HG03342 (cell line): ENCODE measurements around the gene COLEC11.
A peak's percentile ranks its signal among the peaks of the same experiment; 100 is the strongest.
"Not testable (repeated sequence)": the region's sequence is repeated elsewhere in the genome, so short reads cannot be mapped to it uniquely, and the experiment has no call there.

ENCODE experiments used
- ATAC-seq: cut with Tn5 transposase; IDR thresholded peaks from one replicate; pipeline ENCODE4 v1.9.1; 2021; ENCODE audit warnings: mild to moderate bottlenecking, moderate library complexity; ENCODE audit not compliant: unreplicated experiment

The COLEC11 gene

DNA sequence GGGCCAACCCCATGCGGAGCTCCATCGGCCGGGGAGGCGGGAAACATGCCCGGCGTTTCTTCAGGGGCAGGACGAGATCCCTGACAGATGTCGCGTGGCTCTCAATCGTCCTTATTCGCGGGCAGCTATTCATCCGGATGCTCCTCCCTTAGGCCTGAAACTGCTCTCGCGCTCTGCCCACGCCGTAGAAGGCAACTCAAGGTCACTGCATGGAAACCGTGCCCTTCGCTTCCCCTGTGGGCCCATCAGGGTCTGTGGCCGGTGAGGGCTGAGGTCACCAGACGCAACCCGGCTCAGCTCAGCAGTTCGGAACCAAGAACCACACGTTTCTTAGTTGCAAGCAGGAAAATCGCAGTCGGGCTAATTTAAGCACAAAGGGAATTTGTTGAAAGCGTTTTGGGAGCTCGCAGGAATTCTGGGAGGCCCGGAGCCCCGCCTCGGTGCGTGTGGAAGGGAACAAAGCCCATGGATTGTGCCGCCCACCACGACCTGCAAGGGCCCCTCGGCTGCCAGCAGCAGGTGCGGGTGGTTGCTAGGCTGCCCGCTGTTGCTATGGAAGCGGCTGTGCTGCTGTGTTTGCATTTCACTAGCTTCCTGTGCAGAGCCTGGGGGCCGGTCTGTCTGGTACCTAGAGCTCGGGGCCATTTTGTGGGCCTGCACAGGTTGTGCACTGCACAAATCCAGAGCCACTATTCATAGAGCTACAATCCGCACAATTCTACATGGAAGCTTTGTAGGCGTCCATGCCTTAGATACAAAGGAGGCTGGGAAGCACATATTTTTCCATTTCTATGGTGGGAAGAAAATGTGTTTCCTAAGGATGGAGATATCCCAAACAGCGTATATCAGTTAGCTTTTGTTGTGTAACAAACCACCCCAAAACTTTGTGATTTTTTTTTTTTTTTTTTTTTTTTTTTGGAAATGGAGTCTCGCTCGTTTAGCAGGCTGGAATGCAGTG lies 57.1 kb downstream of the COLEC11 start:
- ATAC-seq = peak; percentile 93

DNA sequence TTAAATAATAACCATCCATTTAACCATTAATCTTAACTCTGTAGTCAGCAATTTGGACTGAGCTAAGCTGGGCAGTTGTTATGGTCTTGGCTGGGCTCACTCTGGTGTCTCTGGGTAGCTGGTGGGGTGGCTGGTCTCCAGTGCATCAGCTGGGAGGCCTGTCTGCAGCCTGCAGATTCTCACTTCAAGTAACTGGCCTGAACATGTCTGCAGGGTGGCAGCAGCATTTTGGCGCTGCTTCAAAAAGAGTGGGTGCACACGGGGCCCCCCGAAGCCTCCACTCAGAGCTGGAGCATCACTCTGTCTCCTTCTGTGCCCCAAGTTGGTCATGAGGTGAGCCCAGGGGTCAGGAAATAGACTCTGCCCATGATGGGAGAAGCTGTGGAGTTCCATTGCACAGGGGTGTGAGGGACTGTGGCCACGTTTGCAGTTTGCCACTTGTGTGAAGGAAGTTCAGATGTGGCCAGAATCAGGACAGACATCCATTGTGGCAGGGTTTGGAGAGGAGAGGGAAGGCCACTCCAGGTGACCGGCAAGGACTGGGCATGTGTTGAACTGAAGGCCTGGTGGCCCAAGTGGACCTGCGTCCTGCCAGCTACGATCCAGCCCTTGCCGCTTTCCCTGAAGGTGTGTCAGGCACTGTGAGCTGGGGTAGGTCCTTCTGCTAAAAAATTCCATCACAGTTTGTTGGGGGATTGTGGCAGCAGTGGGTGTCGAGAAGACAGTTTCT lies 58.1 kb downstream of the COLEC11 start:
- ATAC-seq = no peak

DNA sequence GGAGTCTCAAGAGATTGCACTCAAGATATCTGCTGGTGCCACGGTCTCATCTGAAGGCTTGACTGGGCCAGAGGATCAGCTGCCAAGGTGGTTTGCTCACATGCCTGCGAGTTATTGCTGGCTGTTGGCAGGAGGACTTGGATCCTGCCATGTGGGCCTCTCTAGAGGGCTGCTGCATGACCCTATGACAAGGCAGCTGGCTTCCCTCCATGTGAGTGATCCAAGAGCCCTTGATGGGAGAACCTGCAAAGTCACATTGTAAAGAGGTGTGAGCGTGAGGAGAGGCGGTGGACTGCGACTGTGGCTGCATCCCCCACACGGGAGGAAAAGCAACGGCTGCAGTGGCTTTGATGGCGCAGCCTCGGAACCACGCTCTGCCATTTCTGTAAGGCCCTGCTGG lies 59.1 kb downstream of the COLEC11 start:
- no peak for ATAC-seq

DNA sequence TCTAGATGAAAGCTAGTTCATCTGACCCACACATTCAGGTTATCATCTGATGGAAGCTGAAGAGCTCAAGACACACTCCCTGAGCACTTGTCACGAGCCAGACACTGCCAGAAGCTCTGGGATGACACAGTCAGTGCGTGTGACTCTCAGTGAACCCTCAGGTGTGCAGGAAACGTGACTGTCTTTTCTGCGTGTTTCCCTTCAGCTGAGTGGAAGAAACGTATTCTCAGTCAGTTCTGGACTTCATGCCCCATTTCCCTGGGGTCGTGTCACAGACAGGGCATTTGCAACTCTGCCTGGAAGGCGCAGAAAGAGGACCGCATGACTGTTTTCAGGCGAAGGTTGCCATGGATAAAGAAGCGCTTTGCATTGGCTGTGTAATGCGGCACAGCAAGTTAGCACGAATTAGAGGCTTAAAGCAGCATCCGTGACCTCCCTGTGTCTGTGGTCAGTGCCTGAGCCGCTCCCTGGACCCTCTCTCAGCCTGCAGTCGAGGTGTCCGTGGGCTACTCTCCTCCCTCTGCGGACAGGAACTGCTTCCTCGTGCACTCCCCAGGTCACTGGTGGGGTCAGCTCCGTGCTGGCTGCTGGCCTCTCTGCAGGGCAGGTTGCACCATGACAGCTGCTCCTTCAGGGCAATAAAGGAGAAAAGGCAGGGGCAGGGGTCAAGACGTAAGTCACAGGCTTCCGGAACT lies 59.8 kb downstream of the COLEC11 start:
- ATAC-seq = no peak

DNA sequence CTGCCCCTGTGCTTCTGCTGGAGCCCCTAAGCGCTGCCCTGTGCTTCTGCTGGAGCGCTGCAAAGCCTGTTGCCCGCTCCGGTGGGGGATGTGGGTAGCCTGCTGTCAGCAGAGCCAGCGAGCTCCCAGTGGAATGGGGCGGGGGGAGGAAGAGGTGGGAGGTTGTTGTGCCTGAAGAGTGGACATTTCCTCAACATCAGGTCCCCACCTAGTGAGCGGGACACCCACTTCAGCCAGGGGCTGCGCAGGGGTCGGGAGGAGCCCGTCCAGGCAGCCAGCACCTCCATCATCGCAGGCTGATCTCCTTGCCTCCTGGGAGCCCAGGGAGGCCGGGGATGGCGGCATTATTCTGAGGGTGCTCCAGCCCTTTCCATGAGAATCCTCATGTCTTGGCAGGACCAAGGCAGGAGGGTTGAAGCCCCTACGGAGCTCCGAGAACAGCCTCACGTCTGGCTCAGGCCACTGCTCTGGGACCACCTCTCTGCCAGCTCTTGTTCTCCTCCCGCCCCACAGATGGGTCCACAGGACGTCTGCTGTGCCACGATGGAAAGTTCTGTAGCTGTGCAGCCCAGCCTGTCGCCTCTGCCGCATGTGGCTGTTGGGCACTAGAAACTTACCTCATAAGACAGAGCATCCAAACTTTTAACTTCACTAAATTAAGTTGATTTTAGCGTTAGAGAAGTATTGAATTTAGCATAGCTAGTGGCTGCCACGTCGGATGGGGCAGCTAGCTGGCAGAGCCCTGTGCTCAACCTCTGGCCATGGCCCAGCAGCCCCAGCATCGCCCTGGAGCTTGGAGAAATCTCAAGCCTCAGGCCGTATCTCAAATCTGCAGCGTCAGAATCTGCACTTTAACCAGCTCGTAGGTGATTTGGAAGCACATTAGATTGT lies 61.2 kb downstream of the COLEC11 start:
- ATAC-seq = no peak

DNA sequence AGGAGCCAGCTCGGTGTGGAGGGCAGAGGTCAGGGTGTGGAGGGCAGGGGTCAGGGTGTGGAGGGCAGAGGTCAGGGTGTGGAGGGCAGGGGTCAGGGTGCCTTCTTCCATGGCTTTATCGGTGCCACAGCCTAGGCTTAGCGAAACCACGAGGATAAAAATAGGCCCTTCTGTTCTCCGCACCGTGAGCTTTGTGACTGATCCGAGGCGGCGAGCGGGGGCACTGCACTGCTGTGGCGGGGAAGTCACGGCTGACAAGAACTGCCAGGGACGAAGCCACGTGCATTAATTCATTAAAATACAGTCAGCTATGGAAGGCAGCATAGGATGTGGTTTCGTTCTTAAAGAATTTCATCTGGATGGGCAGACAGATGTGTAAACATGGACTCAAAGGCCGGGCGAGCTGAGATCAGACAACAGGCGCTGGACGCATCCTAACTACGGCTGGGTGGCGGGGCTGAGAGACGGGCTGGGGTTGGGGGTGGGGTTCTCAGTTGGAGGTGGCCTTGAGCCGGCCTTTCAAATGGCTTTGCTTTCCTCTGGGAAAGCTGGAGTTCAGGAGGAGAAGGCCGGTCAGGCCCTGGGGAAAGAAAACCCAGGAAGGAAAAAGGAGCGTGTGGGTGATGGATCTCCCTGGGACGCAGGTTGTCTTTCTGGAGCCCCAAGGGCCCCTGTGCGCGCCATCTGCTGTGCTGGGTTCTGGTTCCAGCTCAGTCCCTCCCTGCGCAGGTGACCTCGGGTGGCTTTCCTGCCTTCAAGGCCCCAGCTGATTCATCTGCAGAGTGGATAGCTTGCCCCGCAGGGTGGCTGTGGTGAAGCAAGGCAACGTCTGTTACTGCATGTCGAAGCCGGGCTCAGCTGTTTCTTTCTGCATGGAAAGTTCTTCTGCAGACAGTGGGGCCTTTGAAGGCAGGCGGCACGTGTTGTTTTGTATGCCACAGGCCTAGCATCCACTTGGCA lies 62.1 kb downstream of the COLEC11 start:
- no peak for ATAC-seq

DNA sequence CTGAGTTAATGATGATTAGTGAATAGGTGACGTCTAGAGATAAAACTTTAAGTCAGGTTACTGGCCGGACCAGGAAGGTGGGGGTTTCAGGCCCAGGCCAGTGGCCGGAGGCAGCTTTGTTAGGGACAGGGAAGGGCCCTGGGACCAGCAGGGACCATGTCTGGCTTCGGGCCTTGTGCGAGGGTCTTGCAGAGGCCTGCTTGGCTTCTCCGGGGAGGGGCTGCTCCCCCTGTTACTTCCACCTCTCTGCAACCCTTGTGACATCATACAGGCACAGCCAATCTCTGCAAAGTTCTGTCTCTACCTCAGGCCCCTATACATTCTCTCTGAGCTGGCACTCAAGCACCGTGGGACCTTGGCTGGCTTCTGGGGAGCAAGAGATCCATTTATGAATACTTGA lies 63.0 kb downstream of the COLEC11 start, which contains the start of gene ALLC:
ALLC (plus strand) TSS at position 320 of the 400 bp plus-strand sequence. CDS start 12,958 bp downstream, outside the sequence.
- no peak for ATAC-seq

DNA sequence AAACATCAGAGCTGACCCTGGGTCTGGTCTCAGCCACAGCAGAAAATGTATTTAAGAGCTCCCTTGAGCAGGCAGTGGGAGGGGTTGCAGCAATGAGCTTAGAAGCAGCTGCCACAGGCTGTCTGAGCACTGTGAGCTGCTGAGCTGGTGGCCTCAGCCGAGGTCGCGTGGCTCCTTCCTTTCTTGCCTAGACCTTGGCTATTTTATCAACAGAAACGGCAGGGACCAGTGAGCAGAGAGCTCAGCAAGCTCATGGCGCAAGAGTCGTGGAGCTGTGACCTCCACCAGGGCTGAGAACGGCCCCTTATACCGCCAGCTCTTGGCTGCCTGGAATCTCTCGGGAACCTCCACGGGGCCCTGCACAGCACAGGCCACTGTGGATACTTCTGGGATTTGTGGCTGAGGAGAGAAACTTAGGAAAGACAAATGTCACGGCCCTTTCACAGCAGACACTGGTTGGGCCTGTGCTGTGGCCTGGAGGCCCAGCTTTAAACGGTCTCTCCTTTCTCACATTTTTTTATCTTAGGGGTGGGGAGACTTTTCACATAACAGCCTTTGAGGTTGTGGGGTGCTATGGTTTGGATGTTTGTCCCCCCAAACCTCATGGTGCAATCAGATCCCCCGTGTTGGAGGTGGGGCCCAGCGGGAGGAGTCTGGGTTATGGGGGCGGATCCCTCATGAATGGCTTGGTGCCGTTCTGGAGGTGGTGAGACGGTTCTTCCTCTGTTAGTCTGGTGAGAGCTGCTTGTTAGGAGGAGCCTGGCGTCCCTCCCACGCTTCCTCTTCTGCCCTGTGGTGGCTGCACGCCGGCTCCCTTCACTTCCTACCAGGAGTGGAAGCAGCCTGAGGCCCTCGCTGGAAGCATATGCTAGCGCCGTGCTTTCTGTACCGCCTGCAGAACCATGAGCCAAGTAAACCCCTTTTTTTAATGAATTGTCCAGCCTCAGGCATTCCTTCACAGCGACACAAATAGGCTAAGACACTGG lies 64.8 kb downstream of the COLEC11 start:
- no peak for ATAC-seq

DNA sequence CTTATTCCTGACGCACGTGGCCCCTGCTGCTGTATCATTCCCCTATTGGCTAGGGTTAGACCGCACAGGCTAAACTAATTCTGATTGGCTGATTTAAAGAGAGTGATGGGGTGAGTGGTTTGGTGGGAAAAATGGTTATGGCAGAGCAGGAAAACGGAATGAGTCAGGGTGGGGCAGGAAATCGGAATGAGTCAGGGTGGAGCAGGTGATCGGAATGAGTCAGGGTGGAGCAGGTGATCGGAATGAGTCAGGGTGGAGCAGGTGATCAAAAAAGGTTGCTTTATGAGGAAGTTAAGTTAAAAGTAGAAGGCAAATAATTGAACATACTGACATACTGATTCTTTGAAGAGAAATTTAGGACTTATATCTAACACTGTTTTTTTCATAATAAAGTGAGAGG lies 65.7 kb downstream of the COLEC11 start:
- not testable (repeated sequence) for ATAC-seq

DNA sequence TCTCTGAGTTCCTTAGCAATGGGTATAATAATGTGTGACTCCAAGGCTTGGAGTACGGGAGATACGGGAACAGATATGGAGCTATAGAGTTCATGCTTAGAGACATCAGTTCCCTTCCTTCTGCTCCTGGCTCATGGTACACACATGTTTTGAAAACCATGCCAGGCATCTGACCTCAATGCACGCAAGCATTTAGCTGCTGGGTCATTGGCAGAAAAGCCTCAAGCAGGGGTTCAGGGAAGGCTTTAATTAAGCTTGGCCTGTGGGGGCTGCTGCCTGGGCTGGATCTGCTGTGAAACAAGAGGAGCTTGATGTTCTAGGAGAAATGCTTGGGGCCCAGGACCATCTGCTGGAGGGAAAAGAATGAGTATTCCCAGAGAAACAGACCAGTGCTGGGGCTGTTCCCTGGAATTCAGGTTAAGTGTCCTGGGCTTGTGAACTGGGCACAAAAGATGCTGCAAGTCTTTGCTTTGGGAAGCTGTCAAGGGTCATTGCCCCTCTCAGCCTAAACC lies 66.3 kb downstream of the COLEC11 start:
- ATAC-seq = no peak

DNA sequence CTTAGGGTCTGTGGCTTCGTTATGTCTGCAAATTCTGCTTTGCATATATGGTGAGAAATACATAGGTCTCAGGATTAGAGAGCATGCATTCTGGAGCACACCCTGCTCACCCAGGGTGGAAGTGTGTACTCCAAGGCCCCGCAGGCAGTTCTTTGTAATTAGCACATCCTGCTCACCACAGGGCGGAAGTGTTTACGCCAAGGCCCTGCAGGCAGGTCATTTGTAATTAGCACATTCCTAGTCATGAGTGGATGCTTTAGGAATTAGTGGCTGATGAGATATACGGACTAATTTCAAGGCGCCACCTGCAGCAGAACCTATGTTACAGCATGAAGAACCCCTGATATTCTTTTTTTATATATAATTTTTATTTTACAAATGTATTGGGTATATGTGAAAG lies 67.3 kb downstream of the COLEC11 start:
- no peak for ATAC-seq

DNA sequence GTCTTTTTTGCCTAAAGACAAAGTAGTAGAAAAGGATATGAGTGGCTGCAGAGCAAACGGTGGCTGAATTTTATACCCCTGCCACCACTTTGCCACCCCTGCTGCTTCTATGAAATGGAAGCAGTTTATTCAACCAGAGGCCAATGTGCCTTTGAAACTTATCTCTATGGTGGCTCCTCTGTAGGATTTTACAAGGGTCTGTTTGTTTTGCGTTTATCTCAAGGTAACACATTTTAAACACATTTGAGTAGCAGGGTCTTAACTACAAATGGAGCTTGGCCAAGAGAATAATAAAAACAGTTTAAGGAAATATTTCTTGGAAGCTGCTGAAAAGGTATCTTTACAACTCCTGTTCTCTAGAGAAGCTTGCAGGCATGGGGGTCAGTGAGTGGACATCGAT lies 69.2 kb downstream of the COLEC11 start:
- no peak for ATAC-seq

DNA sequence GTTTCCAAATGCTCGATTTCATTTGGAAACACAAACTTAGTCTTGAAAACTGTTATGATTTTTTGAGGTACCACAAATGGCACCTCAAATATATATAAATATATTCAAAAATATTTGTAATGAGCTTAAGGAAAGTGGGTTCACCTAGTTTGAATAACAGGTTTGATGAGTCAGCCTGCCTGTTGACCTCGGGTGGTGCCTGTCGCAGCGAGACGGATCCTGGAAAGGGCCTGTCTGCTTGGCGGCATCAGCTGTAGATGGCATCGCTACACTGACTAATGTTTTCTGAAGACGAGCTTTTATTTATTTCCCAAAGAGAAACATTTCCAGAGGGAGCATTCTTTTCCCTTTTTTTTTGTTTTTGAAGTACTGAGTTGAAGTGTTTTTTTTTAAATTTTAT lies 70.0 kb downstream of the COLEC11 start:
- no peak for ATAC-seq

DNA sequence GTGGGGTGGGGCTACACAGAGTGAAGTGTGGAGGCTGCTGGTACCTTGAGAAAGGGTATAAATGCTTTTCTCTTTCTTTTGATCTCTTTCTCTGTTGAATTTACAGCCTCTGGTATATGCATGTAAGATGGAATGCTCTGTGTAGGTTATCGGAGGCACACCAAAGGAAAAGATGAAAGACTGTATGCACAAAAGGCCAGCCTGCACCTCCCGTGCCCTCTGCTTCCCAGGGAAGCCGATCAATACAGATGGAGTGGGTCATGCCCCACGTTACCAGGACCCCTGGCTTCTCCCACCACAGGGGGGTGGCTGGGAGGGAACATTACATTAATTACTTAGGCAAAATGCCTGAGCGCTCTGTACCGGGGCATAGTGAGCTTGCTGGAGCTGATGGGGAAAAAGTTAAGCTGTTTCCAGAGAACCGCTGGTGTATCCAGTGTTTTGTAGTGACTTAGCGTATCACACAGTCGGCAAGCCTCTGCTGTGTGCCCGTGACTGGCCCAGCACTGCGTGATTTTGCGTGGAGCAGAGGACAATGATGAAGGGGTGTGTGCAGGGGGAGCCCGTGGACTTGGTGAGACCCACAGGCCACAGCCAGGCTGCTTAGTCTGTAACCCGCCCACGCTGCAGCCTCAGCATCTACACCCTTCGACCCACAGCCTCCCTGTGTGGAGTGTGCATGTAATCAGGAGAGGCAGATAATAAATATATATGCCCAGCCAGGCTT lies 71.1 kb downstream of the COLEC11 start:
- ATAC-seq = no peak

DNA sequence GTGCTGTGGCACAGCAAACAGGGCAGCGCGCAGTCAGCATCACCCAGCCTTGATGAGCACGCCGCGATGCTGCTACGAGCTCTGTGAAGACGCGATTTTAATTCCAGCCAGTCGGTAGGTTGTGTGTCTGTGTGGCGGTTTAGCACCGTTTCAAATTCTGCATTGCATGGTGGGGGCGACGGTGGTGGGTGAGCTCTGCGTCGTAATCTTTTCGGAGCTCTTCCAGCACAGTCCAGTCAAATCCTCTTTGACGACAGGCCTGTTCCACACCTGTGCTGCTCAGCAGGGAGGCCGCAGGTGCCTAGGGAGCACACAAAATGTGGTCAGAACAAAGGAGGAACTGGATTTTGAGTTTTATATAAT lies 71.7 kb downstream of the COLEC11 start:
- no peak for ATAC-seq

DNA sequence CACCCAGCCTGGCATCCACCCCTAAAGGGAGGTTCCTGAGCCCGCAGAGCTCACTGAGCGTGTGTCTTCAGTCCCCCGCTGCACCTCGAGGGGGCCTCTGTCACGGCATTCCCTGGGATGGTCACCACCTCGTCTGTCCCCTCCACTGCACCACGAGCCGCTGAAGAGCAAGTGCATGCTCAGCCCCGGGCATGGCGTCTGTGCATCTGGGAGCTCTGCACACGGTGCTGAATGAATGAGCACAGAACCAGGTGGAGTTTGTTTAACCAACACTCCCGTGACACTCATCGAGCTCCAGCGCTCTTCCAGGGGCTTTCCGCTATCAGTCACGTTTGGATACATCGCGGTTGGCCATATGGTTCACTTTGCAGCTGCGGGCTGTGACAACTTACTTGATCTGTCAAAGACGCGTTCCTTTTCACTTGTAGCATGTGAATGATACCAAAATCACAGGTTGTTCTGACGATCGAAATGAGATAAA lies 72.3 kb downstream of the COLEC11 start:
- ATAC-seq = no peak

DNA sequence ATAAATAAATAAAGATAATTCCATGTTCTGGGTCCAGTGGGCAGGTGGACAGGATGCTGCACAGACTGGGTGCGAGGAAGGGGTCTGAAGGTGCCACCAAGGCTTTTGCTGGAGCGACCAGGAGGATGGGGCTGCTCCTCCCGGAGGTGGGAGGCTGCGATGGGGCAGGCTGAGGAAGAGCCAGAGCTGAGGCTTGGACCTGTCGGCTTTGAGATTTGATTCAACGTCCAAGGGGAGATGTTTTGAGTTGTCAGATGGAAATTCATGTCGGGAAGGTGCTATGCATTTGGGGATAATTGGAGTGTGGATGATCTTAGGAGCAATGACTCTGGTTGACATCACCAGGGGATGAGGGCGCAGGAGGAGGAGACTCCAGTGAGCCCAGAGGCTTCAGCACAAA lies 74.7 kb downstream of the COLEC11 start:
- no peak for ATAC-seq
